ENCODE data around the gene BMP8A.

The BMP8A gene

DNA sequence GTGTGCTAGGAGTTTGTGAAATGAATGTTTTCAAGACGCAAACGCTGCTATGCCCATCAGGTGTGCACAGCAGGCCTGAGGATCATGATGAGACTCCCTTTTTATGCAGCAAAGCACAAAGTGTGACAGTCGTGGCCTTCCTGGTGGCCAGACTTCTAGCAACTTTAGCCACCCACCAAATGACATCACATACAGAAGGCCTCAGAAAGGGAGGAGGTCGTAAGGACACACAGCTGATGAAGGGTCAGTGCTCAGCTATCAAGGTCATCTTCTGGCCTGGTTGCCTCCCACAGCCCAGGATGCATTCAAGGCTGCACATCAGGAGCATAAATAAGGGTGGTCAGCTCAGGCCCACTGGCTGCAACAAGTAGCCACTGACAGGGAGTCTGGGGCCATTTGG lies 36.6 kb downstream of the BMP8A start:
- DNase-seq: no peak

DNA sequence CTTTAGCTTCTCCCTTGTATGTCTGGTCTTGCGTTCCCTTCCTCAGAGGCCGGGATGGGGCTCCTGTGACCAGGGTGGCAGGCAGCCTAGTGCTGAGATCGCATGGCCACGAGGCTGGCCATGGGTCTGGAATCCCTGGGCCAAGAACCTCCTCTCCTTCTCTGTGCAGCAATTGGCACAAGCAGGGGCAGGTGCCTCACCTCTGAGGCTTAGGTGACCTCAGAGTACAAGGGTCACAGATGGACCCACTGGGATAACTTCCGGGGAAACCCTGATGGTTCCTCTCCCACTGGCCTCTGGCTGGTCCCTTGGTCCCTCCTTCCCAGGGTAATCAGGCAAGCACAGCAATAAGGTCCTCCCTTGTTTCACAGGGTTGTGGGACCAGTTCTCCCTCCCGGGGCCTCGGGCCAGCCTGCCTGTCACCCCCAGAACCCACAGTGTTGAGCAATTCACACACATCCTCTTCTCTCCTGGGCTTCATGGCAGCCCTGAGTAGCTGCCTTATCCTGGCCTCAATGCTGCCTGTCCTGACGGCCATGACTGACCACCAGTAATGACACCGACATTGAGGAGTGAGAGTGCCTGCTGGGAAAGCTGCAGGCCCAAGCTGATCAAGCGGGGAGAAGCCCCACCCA lies 38.6 kb downstream of the BMP8A start:
- peak; percentile 35 to 55 for DNase-seq

GRCh38 chr1:39531526-39531925 lies 40.1 kb downstream of the BMP8A start:
- no peak for DNase-seq

- no peak for DNase-seq
Measured at GRCh38 chr1:39533442-39533841, 42.0 kb downstream of the BMP8A start.

GRCh38 chr1:39538531-39539251 lies 47.3 kb downstream of the BMP8A start:
- no peak for DNase-seq

GRCh38 chr1:39539252-39539790 lies 47.9 kb downstream of the BMP8A start:
- DNase-seq: peak; percentile 81 to 82

DNA sequence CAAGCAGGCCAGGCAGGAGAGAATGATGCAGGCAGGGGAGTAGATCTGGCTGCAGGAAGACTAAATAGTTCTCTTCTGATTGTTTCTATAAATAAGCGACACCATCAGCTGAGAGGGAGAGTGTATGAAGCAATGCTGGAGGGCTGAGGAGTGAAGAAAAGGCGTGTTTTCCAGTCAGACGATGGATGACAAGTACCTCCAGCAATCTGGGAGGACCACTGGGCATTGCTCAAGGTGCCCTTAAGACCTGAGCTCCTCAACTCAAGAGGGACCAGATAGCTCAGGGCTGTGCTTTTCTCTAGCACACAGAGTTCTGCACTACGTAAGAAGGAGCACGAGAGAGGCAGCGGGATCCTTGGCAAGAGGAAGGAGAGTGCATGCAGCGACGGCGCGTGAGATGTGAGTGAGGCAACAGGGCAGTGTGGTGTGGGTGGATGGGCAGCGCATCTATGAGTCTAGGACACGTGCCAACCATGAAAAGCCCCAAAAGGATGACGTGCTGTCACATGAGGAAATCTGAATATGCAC lies 49.1 kb downstream of the BMP8A start:
- DNase-seq: peak; percentile 98

- DNase-seq: no peak
Measured at GRCh38 chr1:39542924-39543323, 51.5 kb downstream of the BMP8A start.

DNA sequence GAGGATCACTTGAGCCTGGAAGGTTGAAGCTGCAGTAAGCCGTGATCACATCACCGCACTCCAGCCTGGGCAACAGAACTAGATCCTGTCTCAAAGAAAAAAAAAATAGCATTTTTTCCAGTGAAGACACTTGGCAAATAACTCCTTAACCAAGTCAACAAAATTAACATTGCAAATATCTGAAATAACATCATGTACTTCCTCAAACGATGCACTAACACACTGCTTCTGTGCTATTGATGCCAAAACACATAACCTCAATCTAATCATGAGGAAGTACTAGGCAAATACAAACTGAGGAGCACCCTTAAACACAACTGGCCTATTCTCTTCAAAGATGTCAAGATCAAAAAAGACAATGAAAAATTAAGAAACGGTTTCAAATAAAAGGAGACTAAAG lies 52.9 kb downstream of the BMP8A start:
- peak; percentile 51 to 77 for DNase-seq

- no peak for DNase-seq
Measured at GRCh38 chr1:39545531-39545930, 54.1 kb downstream of the BMP8A start.

DNA sequence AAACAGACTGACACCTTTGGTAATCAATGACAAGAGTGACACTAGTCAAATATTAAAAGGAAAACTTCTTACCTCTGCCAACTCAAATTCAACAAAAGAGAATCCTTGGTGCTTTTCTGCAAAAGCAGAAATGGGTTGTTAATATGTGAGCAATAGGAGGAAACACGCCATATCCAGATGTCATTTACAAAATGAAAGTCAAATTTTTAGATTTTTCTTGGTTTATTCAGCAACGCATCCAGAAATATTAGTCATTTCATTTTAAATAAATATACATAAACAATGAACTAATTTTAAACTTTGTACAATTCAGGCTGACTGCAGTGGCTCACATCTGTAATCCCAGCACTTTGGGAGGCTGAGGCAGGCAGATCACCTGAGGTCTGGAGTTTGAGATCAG lies 62.8 kb downstream of the BMP8A start:
- no peak for DNase-seq

DNA sequence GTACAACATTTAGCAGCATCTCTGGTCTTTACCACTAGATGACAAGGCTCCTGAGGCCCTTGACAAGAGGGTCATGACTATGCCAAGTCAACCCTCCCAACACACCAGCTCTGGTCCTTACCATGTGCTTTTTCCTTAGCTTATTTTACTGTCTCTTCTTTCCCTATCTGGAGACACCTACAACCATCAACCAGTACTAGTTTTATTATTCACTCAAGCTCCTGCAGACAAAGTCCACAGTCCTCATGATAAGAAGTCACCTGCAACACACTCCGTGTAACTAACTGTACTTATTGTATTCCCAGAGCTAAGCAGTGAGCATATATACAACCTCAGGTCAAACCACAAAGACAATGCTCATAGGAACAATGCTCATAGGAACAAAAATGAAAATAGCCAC lies 69.8 kb downstream of the BMP8A start:
- DNase-seq: no peak

GRCh38 chr1:39562886-39563285 lies 71.5 kb downstream of the BMP8A start:
- no peak for DNase-seq

GRCh38 chr1:39563669-39564068 lies 72.2 kb downstream of the BMP8A start:
- no peak for DNase-seq

DNA sequence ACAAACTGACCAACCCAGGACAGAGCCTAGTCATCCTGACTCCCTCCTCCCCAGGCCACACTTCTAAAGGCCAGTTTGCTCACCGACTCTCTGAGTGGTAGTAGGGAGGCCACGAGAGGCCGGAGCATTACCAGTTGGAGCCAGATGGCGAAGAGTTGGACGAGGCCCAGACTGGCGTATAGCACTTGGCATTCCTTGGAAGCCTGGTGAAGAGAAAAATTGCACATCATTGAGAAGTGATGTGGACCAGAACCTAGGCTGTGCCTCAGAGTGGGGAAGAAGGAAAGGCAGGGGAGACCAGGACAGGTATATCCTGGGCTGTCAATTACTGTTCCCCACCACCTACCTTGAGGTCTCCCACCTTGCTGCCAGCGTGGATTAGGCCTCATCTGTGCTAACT lies 72.9 kb downstream of the BMP8A start:
- DNase-seq: no peak

DNA sequence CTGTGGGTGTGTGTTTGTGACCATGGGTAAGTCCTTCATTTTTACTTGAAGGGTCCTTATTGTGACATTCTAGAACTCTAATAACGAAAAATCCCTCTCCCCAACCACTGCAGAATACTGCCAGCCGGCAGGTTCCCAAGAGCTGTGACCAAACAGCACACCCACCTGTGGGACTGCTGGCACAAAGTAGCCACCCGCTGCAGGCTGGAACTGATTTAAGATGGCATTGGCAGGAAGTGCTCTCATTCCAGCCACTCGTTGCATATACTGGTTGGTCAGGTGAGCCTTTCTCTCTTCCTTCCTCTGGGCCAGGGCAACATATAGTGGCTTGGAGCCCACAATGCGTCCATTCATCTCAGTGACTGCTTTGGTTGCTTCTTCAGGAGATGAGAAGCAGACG lies 73.5 kb downstream of the BMP8A start:
- no peak for DNase-seq

DNA sequence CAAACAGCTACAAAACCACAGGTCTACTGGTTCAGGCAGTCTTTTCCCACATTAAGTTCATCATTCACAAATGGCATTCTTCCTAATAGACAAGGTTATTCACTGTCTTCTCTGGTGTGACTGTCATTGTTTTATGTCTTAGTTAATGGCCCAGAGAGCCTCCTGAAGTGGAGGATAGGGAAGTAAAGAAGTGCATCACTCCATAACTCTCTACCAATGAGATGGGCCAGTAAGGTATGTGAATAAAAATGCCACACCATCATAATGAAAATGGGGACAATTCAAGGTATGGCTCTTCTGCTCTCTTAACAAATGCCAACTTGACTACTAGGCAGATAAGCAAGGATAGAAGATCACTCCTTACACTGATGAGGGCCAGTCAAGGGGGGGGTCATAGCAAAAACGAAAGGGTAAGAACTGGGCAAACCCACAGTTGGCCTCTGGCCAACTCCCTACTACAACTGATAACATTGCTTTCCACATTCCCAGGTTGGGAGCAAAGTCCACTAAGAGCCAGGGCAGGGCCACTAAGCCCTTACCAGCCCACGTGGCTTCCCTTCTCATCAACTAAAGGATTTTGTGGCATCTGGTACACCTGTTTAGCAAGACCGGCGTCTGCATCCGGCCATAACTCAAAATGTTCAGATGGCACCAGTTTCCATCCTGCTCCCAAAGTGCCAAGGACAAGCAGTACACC lies 75.2 kb downstream of the BMP8A start:
- DNase-seq: no peak

GRCh38 chr1:39567302-39567701 lies 75.9 kb downstream of the BMP8A start:
- DNase-seq: no peak

DNA sequence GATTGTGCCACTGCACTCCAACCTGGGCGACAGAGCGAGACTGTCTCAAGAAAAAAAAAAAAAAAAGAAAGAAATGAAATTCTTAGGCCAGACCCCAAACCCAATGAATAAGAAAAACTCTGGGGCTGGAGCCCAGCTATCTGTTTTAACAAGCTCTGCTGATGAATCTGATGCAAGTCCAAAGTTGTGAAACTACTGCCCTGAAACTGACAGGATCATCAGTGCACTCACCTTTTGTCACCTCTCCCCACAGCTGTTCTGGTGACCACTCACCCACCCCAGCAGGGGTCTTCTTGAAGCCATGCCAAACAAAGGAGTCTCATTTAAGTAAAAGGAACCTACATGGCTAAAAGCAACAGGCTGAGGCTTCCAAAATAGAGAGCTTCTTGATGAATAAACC lies 76.8 kb downstream of the BMP8A start:
- no peak for DNase-seq

- DNase-seq: no peak
Measured at GRCh38 chr1:39569034-39569433, 77.6 kb downstream of the BMP8A start.

DNA sequence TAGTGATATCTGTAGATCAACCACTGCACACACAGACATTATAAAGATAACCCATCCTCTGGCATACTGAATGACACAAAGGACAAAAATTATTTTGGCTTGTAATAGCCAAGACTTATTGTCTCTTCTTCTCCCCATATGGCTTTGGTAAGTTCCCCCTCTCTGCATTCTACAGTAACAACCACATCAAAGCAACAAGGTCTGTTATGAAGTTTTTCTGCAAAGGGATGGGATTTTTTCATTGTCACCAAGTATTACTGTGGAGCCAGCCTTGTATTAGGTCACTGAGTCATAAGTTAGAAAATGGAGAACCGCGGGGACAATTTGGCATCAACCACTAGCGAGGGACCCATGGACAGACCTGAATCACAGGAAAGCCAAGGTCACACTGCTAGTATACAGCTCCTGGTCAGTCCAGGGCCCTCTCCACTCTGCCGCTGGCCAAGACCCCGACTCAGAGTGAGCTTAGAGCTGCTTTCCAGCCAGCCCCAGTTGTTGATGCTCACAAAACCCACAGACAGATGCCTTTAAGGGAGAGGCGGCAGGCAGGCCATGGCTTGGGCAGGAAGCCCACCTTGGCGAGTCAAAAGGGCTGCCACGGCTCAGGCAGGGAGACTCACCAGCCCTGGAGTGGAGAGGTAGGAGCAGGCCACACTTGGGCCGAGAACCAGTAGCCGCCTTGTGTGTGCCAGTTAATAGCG lies 79.2 kb downstream of the BMP8A start:
- DNase-seq: no peak

GRCh38 chr1:39571178-39571483 lies 79.7 kb downstream of the BMP8A start:
- no peak for DNase-seq
